ENCODE results near the gene GADD45GIP1. TPM values are rescaled to one million over a fixed set of nuclear protein-coding genes. Genes with fewer than 3 reads are reported as not detected.

Gene GADD45GIP1
- total RNA-seq, 1 donor from 2014 or later, result 18.8 TPM

GRCh38 chr19:12937927-12938778 lies 18.9 kb downstream of the GADD45GIP1 start, which contains the start of gene CALR:
TSS of gene CALR (plus strand) at chr19:12938609. CDS start at chr19:12938680, 71 bp downstream.
- peak within 1 kb of the TSS; percentile 96 for H3K27ac Mint-ChIP-seq
- H3K9me3 Mint-ChIP-seq, result no peaks in the 10 kb centered on the region
- TF ChIP-seq CTCF (IDR thresholded peaks at IDR 0.05; ENCODE audit: unreplicated experiment), result no peak
- peaks cover 20% of the 10 kb centered on the region for H3K36me3 Mint-ChIP-seq
- H3K27me3 Mint-ChIP-seq (ENCODE audit: low read depth), result no peaks in the 10 kb centered on the region
- H3K4me1 Mint-ChIP-seq, result peaks cover 36% of the 10 kb centered on the region
- peak within 1 kb of the TSS; percentile 99 for H3K4me3 Mint-ChIP-seq
- peak; percentile 96 to 99 for DNase-seq (ENCODE audit: low spot score in 2 of 2, unreplicated experiment in 2 of 2)

GRCh38 chr19:12937093-12937926 lies 19.7 kb downstream of the GADD45GIP1 start:
- no peak for DNase-seq (ENCODE audit: low spot score in 2 of 2, unreplicated experiment in 2 of 2)
- Mint-ChIP-seq H3K36me3 (peaks cover 19% of the 10 kb centered on the region), H3K27ac (peak overlapping the region; percentile 96), H3K4me1 (peaks cover 44% of the 10 kb centered on the region), H3K4me3 (peak overlapping the region; percentile 99), H3K27me3 (ENCODE audit: low read depth) (no peaks in the 10 kb centered on the region), H3K9me3 (no peaks in the 10 kb centered on the region)
- no peak for TF ChIP-seq CTCF (IDR thresholded peaks at IDR 0.05; ENCODE audit: unreplicated experiment)

- H3K36me3 Mint-ChIP-seq, result peaks cover 18% of the 10 kb centered on the region
- H3K4me3 Mint-ChIP-seq, result peak overlapping the region; percentile 4
- H3K27ac Mint-ChIP-seq, result no peak overlapping the region
- H3K9me3 Mint-ChIP-seq, result no peaks in the 10 kb centered on the region
- DNase-seq (ENCODE audit: low spot score in 2 of 2, unreplicated experiment in 2 of 2), result no peak
- H3K4me1 Mint-ChIP-seq, result peaks cover 44% of the 10 kb centered on the region
- no peak for TF ChIP-seq CTCF (IDR thresholded peaks at IDR 0.05; ENCODE audit: unreplicated experiment)
- H3K27me3 Mint-ChIP-seq (ENCODE audit: low read depth), result no peaks in the 10 kb centered on the region
Observed at GRCh38 chr19:12936582-12936981, 20.4 kb downstream of the GADD45GIP1 start.

GRCh38 chr19:12935071-12935470 lies 22.0 kb downstream of the GADD45GIP1 start:
- no peaks in the 10 kb centered on the region for H3K27me3 Mint-ChIP-seq (ENCODE audit: low read depth)
- DNase-seq (ENCODE audit: low spot score in 2 of 2, unreplicated experiment in 2 of 2), result no peak
- H3K27ac Mint-ChIP-seq, result no peak overlapping the region
- TF ChIP-seq CTCF (IDR thresholded peaks at IDR 0.05; ENCODE audit: unreplicated experiment), result no peak
- peaks cover 8% of the 10 kb centered on the region for H3K36me3 Mint-ChIP-seq
- peaks cover 34% of the 10 kb centered on the region for H3K4me1 Mint-ChIP-seq
- no peaks in the 10 kb centered on the region for H3K9me3 Mint-ChIP-seq
- H3K4me3 Mint-ChIP-seq, result peak overlapping the region; percentile 34

- H3K9me3 Mint-ChIP-seq, result no peaks in the 10 kb centered on the region
- DNase-seq (ENCODE audit: low spot score in 2 of 2, unreplicated experiment in 2 of 2), result peak; percentile 73 to 80
- H3K4me3 Mint-ChIP-seq, result peak within 1 kb of the TSS; percentile 89
Observed at GRCh38 chr19:12933287-12934072, 23.5 kb downstream of the GADD45GIP1 start, which contains the start of gene FARSA. TSS of gene FARSA (minus strand) at chr19:12933711. CDS start at chr19:12933696, 15 bp downstream.

More at GRCh38 chr19:12933287-12934072, 23.5 kb downstream of the GADD45GIP1 start, which contains the start of gene FARSA:
- Mint-ChIP-seq H3K4me1 (peaks cover 23% of the 10 kb centered on the region), H3K36me3 (peaks cover 5% of the 10 kb centered on the region), H3K27ac (peak within 1 kb of the TSS; percentile 84), H3K27me3 (ENCODE audit: low read depth) (no peaks in the 10 kb centered on the region)
- TF ChIP-seq CTCF (IDR thresholded peaks at IDR 0.05; ENCODE audit: unreplicated experiment), result no peak

Measured in mesothelial cell of epicardium (in vitro differentiated cells).